Measurements from ENCODE around the gene RFWD3. TPM values are rescaled to one million over a fixed set of nuclear protein-coding genes. Genes with fewer than 3 reads are reported as not detected.
A peak's percentile ranks its signal among the peaks of the same experiment; 100 is the strongest.

RFWD3 gene
- total RNA-seq, 3 donors from 2014 or later (not counting 1 experiment from before 2014, with no cell fraction given) = 41.1 to 53.4 (median 47.5) TPM

DNA sequence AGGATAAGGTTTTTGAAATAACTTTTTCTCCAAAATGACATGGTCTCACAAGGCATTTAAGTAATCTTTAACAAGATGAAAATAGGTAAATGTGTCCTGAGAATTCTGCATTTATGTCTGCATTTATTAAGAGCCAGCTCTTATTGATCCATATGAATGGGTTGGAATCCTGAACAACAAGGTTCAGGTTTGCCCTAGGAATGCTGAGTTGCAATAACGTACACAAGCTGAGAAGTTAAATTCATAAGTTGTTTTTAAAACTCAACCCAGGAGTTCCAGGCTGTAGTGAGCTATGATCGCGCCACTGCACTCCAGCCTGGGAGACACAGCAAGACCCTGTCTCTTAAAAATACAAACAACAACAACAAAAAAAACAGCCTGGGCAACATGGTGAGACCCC is 87.8 kb downstream of the RFWD3 start:
- H3K27me3 Mint-ChIP-seq (ENCODE audit: low read depth in 2 of 2) = no peaks in the 10 kb centered on the region
- H3K27ac Mint-ChIP-seq = no peak overlapping the region
- Histone ChIP-seq H3K27ac (ENCODE audit: low read length) (no peak overlapping the region), H3K4me3 (ENCODE audit: low read length) (no peak overlapping the region), H3K4me1 (ENCODE audit: control insufficient read depth, insufficient read depth, low read length) (peaks cover 5% of the 10 kb centered on the region), H3K27me3 (ENCODE audit: control insufficient read depth, insufficient read depth, low read length) (no peaks in the 10 kb centered on the region), H3K9me3 (ENCODE audit: control insufficient read depth, insufficient read depth, low read length) (no peaks in the 10 kb centered on the region), H3K36me3 (ENCODE audit: control insufficient read depth, insufficient read depth, low read length) (no peaks in the 10 kb centered on the region)
- no peak overlapping the region for H3K4me3 Mint-ChIP-seq
- DNase-seq (no peak), ATAC-seq (no peak)
- H3K9me3 Mint-ChIP-seq = no peaks in the 10 kb centered on the region
- no peaks in the 10 kb centered on the region for H3K36me3 Mint-ChIP-seq
- peaks cover 62 to 79% of the 10 kb centered on the region in 2 donors for H3K4me1 Mint-ChIP-seq
- WGBS (ENCODE audit: insufficient coverage) = 87% methylated on average over 3 of the region's 3 CpGs
- TF ChIP-seq, protein P1, sequence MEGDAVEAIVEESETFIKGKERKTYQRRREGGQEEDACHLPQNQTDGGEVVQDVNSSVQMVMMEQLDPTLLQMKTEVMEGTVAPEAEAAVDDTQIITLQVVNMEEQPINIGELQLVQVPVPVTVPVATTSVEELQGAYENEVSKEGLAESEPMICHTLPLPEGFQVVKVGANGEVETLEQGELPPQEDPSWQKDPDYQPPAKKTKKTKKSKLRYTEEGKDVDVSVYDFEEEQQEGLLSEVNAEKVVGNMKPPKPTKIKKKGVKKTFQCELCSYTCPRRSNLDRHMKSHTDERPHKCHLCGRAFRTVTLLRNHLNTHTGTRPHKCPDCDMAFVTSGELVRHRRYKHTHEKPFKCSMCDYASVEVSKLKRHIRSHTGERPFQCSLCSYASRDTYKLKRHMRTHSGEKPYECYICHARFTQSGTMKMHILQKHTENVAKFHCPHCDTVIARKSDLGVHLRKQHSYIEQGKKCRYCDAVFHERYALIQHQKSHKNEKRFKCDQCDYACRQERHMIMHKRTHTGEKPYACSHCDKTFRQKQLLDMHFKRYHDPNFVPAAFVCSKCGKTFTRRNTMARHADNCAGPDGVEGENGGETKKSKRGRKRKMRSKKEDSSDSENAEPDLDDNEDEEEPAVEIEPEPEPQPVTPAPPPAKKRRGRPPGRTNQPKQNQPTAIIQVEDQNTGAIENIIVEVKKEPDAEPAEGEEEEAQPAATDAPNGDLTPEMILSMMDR (IDR thresholded peaks at IDR 0.05) = no peak
- intact Hi-C loops (cut with micrococcal nuclease) = no loop called here

DNA sequence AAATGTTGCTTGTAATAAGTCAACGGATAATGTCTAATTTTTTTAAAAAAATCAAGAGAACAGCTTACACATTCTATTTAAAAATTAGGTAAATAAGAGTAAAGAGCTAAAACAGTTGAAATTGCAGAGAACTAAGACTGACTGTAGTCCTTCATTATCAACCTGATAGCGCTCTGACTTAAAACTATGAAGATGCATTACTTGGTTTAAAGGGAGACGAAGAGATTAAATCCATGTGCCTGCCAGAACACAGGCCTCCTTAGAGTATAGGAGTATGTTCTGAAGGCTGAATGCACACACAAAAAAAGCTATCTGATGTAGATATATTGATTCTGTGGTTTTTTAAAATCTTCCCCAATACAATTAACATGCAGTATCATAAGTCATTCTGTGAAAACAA is 88.2 kb downstream of the RFWD3 start:
- no peaks in the 10 kb centered on the region for H3K9me3 Mint-ChIP-seq
- no peaks in the 10 kb centered on the region for H3K36me3 ChIP-seq (ENCODE audit: control insufficient read depth, insufficient read depth, low read length)
- 91% methylated on average over 2 of the region's 3 CpGs for WGBS (ENCODE audit: insufficient coverage)
- no peak overlapping the region for H3K27ac ChIP-seq (ENCODE audit: low read length)
- intact Hi-C loops (cut with micrococcal nuclease) = no loop called here
- peaks cover 59 to 78% of the 10 kb centered on the region in 2 donors for H3K4me1 Mint-ChIP-seq
- TF ChIP-seq, protein P1 (IDR thresholded peaks at IDR 0.05) = no peak
- peak overlapping the region in 1 of 2 donors; percentile 36 for H3K27ac Mint-ChIP-seq
- no peak overlapping the region for H3K4me3 Mint-ChIP-seq
- no peaks in the 10 kb centered on the region for H3K27me3 Mint-ChIP-seq (ENCODE audit: low read depth in 2 of 2)
- peaks cover 9% of the 10 kb centered on the region for H3K4me1 ChIP-seq (ENCODE audit: control insufficient read depth, insufficient read depth, low read length)
- H3K9me3 ChIP-seq (ENCODE audit: control insufficient read depth, insufficient read depth, low read length) = no peaks in the 10 kb centered on the region
- H3K36me3 Mint-ChIP-seq = no peaks in the 10 kb centered on the region
- H3K27me3 ChIP-seq (ENCODE audit: control insufficient read depth, insufficient read depth, low read length) = no peaks in the 10 kb centered on the region
- no peak for DNase-seq
- H3K4me3 ChIP-seq (ENCODE audit: low read length) = no peak overlapping the region
- ATAC-seq = no peak

DNA sequence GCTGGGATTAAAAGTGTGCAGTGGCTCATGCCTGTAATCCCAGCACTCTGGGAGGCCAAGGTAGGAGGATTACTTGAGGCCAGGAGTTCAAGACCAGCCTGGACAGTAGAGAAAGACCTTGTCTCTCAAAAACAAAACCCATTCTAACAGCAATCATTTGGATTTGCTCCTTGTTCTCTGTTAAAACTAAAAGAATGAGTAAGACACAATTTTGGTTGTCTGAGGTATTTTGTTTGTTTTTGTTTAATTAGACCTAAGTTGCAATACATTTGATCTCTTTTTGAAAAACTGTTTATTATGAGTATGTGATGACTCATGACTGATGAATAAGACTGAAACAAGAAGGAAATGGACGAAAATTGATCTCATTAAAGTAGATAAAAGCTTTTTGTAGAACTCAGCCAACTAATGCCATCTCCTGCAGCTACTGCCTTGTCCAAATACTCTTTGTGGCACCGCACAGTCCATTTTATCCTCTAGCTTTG is 88.8 kb downstream of the RFWD3 start:
- Mint-ChIP-seq H3K27me3 (ENCODE audit: low read depth in 2 of 2) (no peaks in the 10 kb centered on the region), H3K4me1 (peaks cover 57 to 74% of the 10 kb centered on the region in 2 donors), H3K4me3 (no peak overlapping the region), H3K27ac (peak overlapping the region; percentile 33 to 36), H3K9me3 (no peaks in the 10 kb centered on the region), H3K36me3 (no peaks in the 10 kb centered on the region)
- H3K4me1 ChIP-seq (ENCODE audit: control insufficient read depth, insufficient read depth, low read length) = peaks cover 10% of the 10 kb centered on the region
- no peaks in the 10 kb centered on the region for H3K36me3 ChIP-seq (ENCODE audit: control insufficient read depth, insufficient read depth, low read length)
- ATAC-seq = peak in 1 of 3 donors; percentile 39
- no peak overlapping the region for H3K27ac ChIP-seq (ENCODE audit: low read length)
- TF ChIP-seq, protein P1 (IDR thresholded peaks at IDR 0.05) = no peak
- no peaks in the 10 kb centered on the region for H3K27me3 ChIP-seq (ENCODE audit: control insufficient read depth, insufficient read depth, low read length)
- WGBS (ENCODE audit: insufficient coverage) = 66% methylated on average over 2 of the region's 2 CpGs
- H3K9me3 ChIP-seq (ENCODE audit: control insufficient read depth, insufficient read depth, low read length) = no peaks in the 10 kb centered on the region
- H3K4me3 ChIP-seq (ENCODE audit: low read length) = no peak overlapping the region
- no peak for DNase-seq
- intact Hi-C loops (cut with micrococcal nuclease) = no loop called here
